ENCODE measurements around the gene BMP7. TPM values are rescaled to one million over a fixed set of nuclear protein-coding genes. Genes with fewer than 3 reads are reported as not detected.

The BMP7 gene
- total and polyA plus RNA-seq, 2 of the 13 experiments (the other 11 are each of a cell fraction or from before 2014, with no cell fraction given): not detected

DNA sequence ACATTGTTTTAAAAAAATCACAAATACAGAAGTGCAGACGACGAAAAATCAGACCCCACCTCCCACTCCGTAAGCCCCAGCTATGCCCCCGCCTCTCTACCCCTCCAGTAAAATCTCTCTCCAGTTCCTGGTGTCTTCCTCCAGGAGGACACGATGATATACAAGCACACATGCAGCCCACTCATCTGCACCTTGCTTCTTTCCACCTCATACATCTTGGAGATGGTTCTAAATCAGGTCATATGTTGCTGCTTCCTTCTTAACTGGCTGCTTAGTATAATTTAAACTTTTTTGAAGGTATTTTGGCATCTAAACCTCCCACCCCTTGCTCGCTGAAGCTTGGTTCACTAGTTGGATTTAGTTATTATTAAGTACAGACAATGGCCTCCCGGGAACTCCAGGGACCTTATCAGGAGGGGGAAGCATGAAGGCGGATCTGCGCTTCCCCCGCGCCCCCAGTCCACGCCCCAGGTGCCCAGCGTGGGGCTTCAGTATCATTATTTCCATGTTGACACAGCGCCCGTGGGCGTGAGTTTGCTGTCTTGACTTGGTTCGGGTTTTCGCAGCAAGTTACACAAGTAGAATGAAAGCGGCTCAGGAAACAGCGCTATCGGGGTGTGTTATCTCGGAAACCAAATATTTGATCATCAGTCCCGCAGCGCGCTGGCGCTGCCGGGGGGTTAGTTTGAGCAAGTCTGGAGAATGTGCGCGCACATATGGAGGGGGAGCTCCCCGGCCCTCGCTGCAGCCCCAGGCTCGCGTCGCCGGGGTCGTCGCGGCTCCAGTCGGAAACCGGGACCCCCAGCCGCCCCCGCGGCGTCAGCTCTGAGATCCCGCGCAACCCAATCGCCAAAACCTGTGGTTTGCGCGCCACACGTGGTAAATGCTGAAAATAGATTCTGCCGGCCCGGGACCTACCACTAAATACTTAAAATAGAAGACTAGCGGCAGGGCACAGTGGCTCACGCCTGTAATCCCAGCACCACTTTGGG is 2.3 kb downstream of the BMP7 start (continued):
- no peak for TF ChIP-seq ZIK1 (CRISPR knock-in tag; IDR thresholded peaks at IDR 0.05; ENCODE audit: borderline replicate concordance, low read depth)
- no peak for TF ChIP-seq ZNF761 (CRISPR knock-in tag; conservative IDR thresholded peaks at IDR 0.05)
- no peak for TF ChIP-seq TP53 (CRISPR knock-in tag; conservative IDR thresholded peaks at IDR 0.05)
- TF ChIP-seq PPARG (CRISPR knock-in tag; conservative IDR thresholded peaks at IDR 0.05): no peak
- TF ChIP-seq MEIS1 (CRISPR knock-in tag; IDR thresholded peaks at IDR 0.05; ENCODE audit: borderline replicate concordance): no peak
- TF ChIP-seq, protein P1, sequence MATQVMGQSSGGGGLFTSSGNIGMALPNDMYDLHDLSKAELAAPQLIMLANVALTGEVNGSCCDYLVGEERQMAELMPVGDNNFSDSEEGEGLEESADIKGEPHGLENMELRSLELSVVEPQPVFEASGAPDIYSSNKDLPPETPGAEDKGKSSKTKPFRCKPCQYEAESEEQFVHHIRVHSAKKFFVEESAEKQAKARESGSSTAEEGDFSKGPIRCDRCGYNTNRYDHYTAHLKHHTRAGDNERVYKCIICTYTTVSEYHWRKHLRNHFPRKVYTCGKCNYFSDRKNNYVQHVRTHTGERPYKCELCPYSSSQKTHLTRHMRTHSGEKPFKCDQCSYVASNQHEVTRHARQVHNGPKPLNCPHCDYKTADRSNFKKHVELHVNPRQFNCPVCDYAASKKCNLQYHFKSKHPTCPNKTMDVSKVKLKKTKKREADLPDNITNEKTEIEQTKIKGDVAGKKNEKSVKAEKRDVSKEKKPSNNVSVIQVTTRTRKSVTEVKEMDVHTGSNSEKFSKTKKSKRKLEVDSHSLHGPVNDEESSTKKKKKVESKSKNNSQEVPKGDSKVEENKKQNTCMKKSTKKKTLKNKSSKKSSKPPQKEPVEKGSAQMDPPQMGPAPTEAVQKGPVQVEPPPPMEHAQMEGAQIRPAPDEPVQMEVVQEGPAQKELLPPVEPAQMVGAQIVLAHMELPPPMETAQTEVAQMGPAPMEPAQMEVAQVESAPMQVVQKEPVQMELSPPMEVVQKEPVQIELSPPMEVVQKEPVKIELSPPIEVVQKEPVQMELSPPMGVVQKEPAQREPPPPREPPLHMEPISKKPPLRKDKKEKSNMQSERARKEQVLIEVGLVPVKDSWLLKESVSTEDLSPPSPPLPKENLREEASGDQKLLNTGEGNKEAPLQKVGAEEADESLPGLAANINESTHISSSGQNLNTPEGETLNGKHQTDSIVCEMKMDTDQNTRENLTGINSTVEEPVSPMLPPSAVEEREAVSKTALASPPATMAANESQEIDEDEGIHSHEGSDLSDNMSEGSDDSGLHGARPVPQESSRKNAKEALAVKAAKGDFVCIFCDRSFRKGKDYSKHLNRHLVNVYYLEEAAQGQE (IDR thresholded peaks at IDR 0.05; ENCODE audit: borderline replicate concordance in 1 of 2, low read depth in 1 of 2, low read length in 2 of 2): peak in 1 of 2 experiments; percentile 26; a peak in 1 of 4 replicates
- TF ChIP-seq ELF3 (CRISPR knock-in tag; IDR thresholded peaks at IDR 0.05): no peak
- TF ChIP-seq TBL1XR1 (IDR thresholded peaks at IDR 0.05; ENCODE audit: borderline replicate concordance, low read length, partially characterized antibody): no peak
- no peak for TF ChIP-seq TRIM24 (CRISPR knock-in tag; IDR thresholded peaks at IDR 0.05)
- TF ChIP-seq EP300 (IDR thresholded peaks at IDR 0.05; ENCODE audit: low read depth in 2 of 2, low read length in 2 of 2): peak in 1 of 2 experiments; percentile 42; a peak in 1 of 4 replicates
- TF ChIP-seq EP300 (CRISPR knock-in tag; IDR thresholded peaks at IDR 0.05; ENCODE audit: borderline replicate concordance): no peak; the same call in 1 of the 2 replicates
- no peak for TF ChIP-seq ZNF468 (CRISPR knock-in tag; IDR thresholded peaks at IDR 0.05)
- TF ChIP-seq, protein P2, sequence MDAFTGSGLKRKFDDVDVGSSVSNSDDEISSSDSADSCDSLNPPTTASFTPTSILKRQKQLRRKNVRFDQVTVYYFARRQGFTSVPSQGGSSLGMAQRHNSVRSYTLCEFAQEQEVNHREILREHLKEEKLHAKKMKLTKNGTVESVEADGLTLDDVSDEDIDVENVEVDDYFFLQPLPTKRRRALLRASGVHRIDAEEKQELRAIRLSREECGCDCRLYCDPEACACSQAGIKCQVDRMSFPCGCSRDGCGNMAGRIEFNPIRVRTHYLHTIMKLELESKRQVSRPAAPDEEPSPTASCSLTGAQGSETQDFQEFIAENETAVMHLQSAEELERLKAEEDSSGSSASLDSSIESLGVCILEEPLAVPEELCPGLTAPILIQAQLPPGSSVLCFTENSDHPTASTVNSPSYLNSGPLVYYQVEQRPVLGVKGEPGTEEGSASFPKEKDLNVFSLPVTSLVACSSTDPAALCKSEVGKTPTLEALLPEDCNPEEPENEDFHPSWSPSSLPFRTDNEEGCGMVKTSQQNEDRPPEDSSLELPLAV (CRISPR knock-in tag; conservative IDR thresholded peaks at IDR 0.05; ENCODE audit: low read depth): 0 out of 2 replicates have a peak, but pooled peaks have one; percentile 50
- no peak for TF ChIP-seq ZNF567 (CRISPR knock-in tag; IDR thresholded peaks at IDR 0.05; ENCODE audit: borderline replicate concordance)
- TF ChIP-seq ZNF619 (CRISPR knock-in tag; IDR thresholded peaks at IDR 0.05): no peak
- no peak for TF ChIP-seq KLF6 (CRISPR knock-in tag; IDR thresholded peaks at IDR 0.05)
- TF ChIP-seq, protein P3, sequence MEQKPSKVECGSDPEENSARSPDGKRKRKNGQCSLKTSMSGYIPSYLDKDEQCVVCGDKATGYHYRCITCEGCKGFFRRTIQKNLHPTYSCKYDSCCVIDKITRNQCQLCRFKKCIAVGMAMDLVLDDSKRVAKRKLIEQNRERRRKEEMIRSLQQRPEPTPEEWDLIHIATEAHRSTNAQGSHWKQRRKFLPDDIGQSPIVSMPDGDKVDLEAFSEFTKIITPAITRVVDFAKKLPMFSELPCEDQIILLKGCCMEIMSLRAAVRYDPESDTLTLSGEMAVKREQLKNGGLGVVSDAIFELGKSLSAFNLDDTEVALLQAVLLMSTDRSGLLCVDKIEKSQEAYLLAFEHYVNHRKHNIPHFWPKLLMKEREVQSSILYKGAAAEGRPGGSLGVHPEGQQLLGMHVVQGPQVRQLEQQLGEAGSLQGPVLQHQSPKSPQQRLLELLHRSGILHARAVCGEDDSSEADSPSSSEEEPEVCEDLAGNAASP (CRISPR knock-in tag; IDR thresholded peaks at IDR 0.05; ENCODE audit: borderline replicate concordance): peak; percentile 49; the same call in 1 of the 2 replicates
- TF ChIP-seq, protein P4, sequence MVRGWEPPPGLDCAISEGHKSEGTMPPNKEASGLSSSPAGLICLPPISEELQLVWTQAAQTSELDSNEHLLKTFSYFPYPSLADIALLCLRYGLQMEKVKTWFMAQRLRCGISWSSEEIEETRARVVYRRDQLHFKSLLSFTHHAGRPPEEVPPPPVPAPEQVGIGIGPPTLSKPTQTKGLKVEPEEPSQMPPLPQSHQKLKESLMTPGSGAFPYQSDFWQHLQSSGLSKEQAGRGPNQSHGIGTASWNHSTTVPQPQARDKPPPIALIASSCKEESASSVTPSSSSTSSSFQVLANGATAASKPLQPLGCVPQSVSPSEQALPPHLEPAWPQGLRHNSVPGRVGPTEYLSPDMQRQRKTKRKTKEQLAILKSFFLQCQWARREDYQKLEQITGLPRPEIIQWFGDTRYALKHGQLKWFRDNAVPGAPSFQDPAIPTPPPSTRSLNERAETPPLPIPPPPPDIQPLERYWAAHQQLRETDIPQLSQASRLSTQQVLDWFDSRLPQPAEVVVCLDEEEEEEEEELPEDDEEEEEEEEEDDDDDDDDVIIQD (CRISPR knock-in tag; IDR thresholded peaks at IDR 0.05; ENCODE audit: low read depth): no peak
- 0 out of 2 replicates have a peak, but pooled peaks have one; percentile 43 for TF ChIP-seq ZNF550 (CRISPR knock-in tag; IDR thresholded peaks at IDR 0.05; ENCODE audit: borderline replicate concordance)
